ENCODE measurements around the gene ABCC8.

Gene ABCC8

GRCh38 chr11:17506314-17506713 is 29.7 kb upstream of the ABCC8 start:
- no peak for DNase-seq (ENCODE audit: low read depth in 3 of 3)

- DNase-seq (ENCODE audit: low read depth in 3 of 3), result no peak
Measured at GRCh38 chr11:17505146-17505545, 28.5 kb upstream of the ABCC8 start.

GRCh38 chr11:17504330-17505107 is 27.9 kb upstream of the ABCC8 start:
- peak; percentile 62 to 64 (median 63) for DNase-seq (ENCODE audit: low read depth in 3 of 3)

GRCh38 chr11:17502630-17503029 is 26.0 kb upstream of the ABCC8 start:
- no peak for DNase-seq (ENCODE audit: low read depth in 3 of 3)

- no peak for DNase-seq (ENCODE audit: low read depth in 3 of 3)
Measured at GRCh38 chr11:17500673-17501072, 24.0 kb upstream of the ABCC8 start.

DNA sequence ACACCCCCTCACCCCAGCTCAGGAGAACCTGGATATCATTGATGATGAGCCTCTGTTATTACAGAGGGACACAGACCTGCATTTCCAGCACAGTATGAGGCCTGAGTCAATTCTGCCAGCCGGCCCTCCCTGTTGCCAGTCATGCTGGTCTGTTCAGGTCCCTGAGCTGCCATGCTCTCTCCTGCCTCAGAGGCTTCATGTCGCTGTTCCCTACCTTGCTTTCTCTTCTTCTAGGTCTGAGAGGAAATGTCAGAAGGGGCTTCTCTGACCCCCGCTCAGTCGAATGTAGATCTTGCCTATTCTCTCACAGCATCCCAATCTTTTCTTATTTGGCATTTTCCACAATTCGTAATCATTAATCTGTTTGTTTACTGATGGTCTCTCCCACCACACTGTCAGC is 21.8 kb upstream of the ABCC8 start:
- DNase-seq (ENCODE audit: low read depth in 3 of 3), result no peak

GRCh38 chr11:17498058-17498457 is 21.4 kb upstream of the ABCC8 start:
- DNase-seq (ENCODE audit: low read depth in 3 of 3), result no peak

DNA sequence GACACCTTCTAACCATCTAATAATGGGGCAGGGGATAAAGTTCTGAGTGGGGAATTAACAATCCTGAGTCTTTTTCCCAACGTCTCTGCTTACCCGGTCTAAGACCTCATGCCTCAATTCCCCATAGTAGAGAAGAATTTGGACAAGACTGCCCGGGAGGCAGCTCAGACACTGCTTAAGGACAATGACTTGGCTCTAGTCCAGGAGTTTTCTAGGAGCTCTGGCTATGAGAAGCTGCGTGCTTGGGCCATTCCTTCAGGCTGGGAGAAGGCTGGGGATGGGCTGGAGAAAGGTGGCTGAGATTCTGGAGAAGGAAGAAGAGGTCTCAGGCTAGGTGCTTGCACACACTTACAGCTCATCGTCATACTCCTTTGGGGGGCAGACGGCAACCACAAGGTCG is 19.8 kb upstream of the ABCC8 start:
- no peak for DNase-seq (ENCODE audit: low read depth in 3 of 3)

DNA sequence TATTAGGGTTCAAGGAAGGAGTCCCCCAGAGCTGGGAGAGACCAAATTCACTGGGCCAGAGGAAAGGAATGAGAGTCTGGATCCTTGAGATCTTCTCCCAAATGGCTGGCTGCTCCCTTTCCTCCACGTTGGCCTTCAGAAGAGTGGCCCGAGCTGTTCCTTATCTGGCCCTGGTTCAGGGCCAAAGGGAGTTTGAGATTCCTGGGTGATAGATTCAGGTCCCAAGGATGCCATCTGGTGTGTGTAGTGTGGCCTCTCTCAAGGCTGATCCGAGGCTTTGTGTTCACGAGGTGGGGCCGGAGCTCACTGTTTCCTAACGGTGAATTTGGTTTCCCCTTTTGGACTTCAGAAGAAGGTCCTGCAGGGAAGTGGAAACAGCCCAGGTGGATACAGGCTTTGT is 17.4 kb upstream of the ABCC8 start:
- DNase-seq (ENCODE audit: low read depth in 3 of 3), result no peak

DNA sequence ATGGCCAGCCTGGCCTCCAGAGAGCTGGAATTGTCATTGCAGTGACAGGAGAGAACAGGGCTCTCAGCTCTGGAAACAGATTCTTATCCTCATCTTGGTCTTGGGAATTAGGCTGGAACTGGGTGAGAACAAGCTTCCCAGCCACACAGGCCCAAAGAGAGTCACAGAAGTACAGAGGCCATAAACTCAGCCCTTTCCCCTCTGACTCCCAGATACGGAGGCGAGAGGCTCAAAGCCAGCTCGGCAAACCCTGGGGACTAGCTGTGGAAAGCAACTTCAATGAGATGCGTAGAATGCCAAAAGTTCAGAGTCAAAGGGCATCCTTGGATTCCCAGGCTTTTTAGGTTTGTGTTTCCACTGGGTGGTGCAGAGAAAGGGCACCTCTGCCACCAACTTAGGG is 14.3 kb upstream of the ABCC8 start:
- DNase-seq (ENCODE audit: low read depth in 3 of 3), result no peak

GRCh38 chr11:17490232-17490631 is 13.6 kb upstream of the ABCC8 start:
- no peak for DNase-seq (ENCODE audit: low read depth in 3 of 3)

DNA sequence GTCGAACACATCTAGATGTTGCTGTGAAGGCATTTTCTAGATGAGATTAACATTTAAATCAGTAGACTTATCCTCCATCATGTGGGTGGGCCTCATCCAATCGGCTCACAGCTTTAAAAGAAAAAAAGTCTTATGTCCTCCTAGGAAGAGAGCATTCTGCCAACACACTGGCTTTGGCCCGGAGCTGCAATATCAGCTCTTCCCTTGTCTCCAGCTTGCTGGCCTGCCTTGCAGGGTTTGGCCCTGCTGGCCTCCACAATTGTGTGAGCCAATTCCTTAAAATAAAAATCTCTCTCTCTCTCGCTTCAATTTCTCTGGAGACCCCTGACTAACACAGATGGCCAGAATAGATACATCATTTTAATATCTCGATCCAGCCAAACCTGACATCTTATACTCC is 13.1 kb upstream of the ABCC8 start:
- no peak for DNase-seq (ENCODE audit: low read depth in 3 of 3)

DNA sequence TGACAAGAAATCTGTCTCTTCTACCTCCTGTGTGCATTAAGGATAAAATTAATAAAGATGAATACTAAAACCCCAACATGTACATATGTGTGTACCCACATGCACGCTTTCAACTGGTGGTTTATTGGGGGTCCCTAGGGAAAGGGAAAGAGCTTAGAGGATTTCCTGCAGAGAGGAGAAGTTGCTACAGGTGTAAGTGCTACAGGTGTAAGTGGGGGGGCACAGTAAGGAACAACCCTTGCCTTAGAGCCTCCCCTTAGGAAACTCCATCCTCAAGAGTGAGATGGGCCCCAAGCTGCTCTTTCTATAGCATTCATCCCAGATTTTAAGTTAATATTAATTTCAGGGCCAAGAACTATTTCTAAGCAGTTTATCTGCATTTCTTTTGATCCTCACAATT is 11.9 kb upstream of the ABCC8 start:
- no peak for DNase-seq (ENCODE audit: low read depth in 3 of 3)

DNA sequence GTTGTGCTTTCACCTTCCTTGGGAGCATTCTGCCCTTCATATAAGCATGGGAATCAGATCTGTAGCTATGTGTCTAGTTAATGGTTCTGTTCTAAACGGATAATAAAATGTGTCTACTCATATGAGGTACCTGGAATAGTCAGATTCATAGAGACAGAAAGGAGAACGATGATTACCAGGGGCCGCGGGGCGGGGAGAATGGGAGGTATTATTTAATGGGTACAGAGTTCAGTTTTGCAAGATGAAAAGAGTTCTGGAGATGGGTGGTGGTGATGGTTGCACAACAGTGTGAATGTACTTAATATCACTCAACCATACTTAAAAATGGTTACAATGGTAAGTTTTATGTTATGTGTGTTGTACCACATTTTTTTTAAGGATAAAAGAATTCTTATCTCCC is 10.0 kb upstream of the ABCC8 start:
- no peak for DNase-seq (ENCODE audit: low read depth in 3 of 3)

GRCh38 chr11:17483505-17483904 is 6.9 kb upstream of the ABCC8 start:
- no peak for DNase-seq (ENCODE audit: low read depth in 3 of 3)

DNA sequence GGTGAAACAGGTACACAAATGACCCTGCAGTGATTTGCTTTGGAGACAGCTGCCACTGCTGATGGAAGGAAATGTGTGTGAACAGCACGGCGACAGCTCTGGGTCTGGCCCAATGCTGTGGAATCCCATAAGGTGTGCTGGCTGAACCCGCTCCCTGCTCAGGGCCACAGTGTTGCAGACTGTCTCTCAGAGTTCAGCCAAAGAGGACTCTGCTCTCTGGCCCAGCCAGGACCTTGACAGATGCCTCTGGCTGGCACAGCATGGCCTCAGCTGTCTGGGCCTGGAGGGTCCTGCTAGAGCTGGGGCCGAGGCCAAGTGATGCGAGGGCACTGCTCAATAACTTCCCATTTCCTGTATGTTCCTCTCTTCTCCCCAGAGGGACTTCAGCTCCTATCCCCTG is 5.3 kb upstream of the ABCC8 start:
- no peak for DNase-seq (ENCODE audit: low read depth in 3 of 3)

GRCh38 chr11:17479284-17480214 is 2.9 kb upstream of the ABCC8 start:
- DNase-seq (ENCODE audit: low read depth in 3 of 3), result no peak

DNA sequence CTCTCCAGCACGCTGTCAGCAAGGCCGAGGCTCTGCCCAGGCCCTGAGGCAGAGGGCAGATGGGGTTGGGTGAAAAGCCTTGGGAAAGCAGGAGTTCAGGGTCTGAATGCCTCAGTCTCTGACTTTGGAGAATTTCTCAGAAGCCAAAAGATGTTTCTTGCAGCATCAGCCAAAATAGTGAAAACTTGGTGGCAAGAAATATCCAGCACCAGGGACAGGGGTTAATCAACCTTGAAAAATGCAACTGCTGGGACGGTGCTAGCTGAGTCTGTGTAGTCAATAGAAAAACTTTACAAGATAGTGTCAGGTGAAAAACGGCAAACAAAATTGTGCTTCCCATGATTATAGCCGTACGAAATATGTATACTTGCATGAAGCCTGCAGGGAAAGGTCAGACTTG is 1.4 kb upstream of the ABCC8 start:
- DNase-seq (ENCODE audit: low read depth in 3 of 3), result no peak

DNA sequence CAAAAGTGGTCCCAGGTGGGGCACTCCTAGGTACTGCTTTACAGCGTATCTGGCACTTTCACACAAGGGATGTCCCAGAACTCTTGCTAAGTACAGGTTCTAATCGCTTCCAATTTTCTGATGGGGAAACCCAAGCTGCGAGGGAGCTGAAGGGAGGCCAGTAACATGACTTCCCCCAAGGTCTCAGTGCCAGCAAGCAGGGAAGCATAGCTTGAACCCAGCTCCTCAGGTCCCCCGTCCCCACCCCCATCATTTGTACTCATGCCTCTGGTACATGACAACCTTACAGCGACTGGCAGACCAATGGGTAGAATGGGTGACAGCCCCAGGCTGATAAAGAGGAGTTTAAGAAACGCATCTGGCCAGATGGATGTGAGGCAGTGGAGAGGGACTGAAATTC is 716 bp upstream of the ABCC8 start:
- no peak for DNase-seq (ENCODE audit: low read depth in 3 of 3)

DNA sequence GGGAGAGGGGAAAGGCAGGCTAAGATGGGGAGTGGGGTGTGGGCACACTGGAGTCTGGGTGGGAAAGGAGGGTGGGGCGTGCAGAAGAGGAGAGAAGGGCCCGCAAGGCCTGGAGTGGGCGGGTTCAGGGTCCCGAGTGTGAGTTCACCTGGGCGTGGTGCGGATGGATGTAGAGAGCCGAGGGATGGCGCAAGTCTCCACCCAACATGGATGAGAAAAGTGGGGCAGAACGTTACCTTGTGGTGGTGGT is 364 bp upstream of the ABCC8 start:
- DNase-seq (ENCODE audit: low read depth in 3 of 3), result no peak

DNA sequence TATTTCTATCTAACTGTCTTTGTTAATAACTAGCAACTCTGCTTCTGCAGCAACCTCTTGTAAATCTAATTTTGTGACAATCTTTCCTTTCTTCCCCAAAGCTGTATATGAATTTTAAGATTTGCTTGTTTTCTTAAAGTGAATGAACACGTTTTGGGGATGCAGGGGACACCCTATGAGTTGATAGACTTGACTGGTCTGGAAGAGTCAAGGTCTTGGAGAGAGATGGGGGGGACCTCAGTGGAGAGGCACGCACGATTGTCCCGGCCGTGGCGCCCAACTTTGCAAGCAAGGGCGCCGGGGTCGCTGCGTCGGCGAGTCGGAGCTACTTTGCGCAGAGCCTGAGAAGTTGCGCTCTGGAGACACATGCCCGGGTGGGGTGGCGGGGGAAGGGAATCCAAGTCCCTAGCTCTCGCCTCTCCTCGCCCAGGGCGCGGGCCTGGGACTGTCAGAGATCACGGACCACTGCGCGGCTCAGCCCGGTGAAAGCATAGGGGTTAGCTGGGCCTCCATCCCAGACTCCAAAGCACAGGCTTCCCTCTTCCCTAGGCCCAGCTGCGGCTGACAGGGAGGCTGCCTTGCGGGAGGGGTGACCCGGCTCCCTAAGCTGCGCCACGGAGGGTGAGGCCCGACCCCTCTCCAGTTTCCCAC is 854 bp downstream of the ABCC8 start:
- DNase-seq (ENCODE audit: low read depth in 3 of 3), result no peak

DNA sequence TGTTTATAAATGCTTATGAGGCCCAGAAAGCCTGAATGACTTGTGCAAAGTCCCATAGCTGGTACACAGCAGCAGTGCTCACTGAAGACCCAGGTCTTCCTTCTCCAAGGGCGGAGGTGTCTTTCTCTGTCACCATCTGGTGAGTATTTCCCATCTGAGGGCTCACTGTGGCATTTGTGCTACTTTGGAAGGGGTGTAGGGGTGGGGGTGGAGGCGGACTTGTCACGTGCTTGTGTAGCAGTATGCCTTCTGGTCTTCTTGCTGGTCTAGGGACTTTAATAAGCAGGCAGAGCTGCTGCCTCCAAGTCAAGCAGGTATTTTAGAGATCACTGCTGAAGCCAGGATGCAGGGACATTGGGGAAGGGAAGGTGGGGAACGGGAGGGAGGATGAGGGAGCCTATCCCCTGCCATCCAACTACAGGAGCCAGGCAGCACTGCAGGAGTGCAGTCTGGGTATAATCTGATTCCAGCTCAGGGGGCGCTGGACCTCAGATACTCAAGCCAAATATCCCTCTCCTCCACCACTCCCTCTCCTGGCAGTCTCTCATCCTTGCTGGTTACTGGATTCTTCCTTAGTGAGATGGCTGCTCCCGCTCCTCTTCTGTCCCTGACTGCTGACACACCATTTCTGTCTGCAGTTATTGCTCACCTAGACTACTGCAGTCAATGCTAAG is 3.4 kb downstream of the ABCC8 start:
- DNase-seq (ENCODE audit: low read depth in 3 of 3), result no peak

Measured in stimulated activated CD4-positive, alpha-beta T cell treated with anti-CD3 and anti-CD28 coated beads, TNF-alpha, amount 100 ng/mL, for 4 hours (primary cell).